HL-60/S4 treated with phorbol 12-myristate 13-acetate at 8.2 ng/mL for 4 days and 3 days (cell line): ENCODE data around the gene CDK15.

ENCODE experiments used
- in situ Hi-C: fragments of 300-500 bp; cut with MboI; formaldehyde crosslinking; loops from 2 replicates; pipeline ENCODE4 v1.15.0; 2022; ENCODE audit warnings: low sequenced_read_pairs

CDK15 gene

DNA sequence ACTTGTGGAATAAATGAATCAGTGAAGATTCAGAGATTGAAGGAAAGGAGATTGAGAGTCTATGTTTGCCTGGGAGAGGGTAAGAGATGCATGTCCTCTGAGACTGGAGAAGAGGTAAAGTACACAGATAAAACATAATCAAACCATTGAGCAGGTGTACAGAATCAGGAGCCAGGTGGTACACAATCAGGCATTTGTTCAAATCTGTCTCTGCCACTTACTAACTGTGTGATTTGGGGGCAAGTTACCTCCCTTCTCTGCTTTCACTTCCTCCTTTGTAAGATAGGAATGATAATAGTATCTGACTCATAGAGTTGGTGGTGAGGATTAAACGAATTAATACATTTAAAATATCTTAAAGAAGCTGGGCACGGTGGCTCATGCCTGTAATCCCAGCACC is 94.0 kb downstream of the CDK15 start:
- in situ Hi-C loops, result no loop called here

DNA sequence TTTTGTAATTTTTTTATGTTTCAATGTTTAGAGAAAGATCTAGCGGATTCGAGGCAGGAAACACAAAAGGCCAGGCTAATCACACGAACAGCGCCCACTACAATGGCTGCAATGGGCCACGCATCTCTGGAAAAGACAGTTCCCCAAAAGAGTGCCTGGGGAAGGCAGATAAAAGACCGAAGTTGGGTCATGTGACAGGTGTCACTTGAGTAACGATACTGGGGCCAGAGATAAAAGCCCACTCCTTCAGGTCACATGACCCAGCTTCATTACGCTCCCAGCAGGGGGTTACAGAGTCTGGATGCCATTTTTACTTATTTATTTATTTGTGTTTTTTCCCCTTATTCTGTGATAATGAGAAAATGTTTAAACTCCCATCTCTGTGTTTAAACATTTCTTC is 95.4 kb downstream of the CDK15 start:
- in situ Hi-C loops, result no loop called here

DNA sequence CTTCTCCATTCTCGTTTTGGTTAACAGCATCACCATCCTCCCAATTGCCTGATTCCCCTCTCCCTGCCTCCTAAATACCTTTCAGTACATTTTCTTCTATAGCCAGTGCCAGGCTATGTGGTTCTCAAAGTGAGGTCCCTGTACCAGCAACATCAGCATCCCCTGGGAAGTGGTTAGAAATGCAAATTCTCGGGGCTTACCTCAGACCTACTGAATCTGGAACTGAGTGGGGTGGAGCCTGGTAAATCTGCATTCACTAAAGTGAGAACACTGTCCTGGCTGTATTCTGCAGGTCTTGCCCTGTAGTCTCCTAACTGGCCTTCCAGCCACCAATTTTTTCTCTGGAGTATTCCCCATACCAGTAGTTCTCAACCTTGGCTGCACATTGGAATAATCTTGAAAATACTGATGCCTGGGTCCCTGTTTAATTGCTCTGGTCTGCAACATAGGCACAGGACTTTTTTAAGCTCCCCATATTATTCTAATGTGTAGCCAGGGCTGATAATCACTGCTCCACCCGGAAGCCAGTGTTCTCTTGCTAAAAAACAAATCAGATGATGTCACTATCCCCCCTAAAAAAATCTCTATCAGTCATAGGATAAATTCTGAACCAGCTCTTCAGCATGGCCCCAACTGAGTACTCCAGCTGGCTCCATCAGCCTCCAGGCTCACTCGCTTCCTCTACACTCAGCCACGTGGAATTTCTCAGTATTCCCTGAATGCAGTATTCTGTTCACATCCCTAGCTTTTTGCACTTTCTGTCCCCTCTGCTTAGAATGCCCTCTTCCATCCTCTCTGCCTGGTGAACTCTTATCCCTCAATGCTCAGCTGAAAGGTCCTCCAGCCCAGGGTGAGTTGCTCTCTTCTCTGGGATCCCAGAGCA is 98.4 kb downstream of the CDK15 start:
- in situ Hi-C loops, result no loop called here

DNA sequence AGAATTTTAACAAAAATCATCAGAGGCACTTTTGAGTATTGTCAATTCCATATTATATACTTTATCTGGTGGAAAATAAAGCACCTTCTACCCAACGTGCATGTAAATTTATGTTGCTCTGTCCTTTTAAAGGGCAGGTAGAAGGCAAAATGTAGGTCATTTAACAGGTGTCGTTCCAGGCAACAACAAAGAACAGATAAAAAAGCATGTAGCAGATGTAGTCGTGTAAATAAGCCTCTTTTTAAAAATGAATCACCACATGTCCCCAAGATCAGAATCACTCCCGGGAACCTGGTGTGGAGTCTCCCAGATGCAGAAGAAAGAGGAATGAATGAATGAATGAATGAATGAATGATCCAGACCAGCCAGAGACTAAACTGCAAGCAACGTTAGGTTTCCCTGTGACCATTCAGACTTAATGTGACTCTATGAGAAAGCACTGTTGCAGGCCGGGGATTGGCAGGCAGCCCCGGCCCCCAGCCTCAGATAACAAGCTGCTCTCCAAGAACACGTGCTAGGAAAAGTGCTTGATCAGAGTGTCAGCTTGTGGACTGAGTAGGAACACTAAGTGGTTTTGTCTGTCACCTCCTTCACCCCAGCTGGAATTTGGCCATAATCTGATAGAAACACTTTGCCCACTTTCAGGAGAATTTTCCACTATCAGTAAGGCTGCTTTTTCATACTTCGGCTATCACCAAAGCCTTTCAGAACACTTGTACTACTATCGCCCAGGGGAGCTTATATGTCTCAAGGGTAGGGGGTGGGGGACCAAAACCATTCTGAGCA is 100.6 kb downstream of the CDK15 start:
- in situ Hi-C loops, result no loop called here

DNA sequence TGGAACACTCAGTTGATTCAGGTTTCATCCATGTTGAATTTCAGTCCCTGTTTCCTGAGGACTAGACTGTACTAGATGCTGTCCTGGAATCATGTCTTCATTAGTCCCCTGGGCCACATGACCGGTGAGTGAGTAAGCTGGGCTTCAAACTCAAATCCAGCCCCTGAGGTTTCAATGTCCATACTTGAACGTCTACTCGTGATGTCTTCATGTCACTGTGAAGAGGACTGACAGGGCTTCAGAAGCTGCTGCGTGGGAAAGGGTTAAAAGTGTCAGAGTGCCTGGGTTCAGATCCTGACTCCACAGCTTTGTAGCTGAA is 101.2 kb downstream of the CDK15 start:
- in situ Hi-C loops, result no loop called here

DNA sequence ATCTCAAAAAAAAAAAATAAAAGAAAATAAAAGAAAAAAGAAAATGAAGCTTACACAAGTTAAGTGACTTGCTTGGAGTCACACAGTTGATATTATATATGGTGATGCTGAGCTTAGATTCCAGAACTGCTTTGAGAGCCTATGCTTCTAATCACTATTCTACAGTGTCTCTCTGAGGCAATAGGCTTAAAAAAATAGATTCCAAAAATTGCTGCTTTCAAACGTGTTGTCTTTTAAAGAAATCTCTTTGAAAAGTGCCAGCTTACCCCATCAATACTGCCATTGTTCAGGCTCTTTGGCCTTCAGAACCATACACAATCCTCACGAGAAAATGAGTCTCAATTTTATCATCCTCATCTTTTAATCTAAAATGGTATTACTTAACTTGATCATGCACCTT is 102.6 kb downstream of the CDK15 start:
- in situ Hi-C loops, result no loop called here

DNA sequence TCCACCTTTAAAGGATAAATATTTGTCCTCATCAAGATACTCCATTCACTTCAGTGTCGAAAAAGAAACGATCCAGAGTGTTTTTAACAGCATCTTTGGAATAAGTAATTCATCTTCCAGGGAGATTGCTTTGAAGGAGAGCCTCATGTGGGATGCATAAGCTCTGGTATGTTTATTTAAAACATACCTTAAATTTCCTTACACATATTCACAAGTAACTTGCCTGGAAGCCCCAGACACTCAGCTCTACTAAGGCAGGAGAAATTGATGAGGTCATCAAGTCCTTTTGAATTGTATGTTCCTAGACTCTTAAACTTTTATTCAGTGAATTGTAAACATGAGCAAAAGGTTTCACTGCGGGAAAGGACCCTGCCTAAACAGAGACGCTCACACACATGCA is 103.0 kb downstream of the CDK15 start:
- in situ Hi-C loops, result no loop called here

DNA sequence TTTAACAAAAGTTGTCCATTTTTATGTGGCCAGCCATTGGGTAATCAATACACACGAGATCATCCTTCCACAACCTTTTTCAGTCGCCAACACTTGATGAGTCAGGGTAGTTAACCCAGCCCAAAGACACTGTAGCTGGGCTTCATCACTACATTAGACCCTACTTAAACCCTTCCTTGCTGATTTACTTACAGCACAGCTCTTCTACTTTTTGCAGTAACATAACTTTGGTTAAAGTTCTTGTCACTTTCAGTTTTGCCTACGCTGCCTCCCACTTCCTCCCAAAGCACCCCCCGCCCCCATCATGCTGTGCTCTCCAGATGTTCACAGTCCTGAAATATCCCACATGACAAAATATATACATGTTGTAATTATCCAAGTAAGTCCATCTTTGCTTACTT is 103.6 kb downstream of the CDK15 start:
- in situ Hi-C loops, result no loop called here

DNA sequence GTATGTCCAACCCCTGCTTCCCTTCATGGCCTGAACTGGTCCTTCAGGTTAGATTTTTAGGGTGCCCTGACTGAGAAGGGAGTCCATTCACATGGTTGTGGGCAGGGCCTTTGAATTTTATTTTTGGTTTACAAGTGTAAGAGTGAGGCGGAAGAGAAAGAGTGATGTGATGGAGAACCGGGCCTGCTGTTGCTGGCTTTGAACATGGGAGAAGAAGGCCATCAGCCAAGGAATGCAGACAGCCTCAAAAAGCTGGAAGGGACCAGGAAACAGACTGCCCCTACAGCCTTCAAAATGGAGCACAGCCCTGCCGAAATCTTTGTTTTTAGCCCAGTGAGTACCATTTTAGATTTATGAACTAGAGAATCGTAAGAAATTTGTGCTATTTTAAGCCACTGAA is 105.0 kb downstream of the CDK15 start:
- in situ Hi-C loops, result no loop called here

DNA sequence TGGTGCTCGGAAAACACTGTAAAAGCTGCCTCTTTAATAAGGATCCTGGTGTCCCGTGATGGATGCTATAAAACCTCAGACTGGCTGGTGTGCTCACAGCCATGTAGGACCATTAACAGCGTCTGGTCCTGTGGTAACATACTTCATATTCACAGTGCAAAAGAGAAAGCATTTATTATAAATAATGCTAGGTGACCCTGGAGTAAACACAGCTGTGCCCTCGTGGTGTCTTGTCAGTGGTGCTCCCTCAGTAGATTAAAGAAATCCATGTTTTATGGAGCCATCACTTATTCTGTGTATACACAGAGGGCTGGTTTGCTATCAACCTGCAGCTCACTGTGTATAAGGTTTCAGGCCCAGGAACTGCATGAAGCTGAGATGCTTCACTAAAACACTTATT is 106.9 kb downstream of the CDK15 start:
- in situ Hi-C loops, result no loop called here

DNA sequence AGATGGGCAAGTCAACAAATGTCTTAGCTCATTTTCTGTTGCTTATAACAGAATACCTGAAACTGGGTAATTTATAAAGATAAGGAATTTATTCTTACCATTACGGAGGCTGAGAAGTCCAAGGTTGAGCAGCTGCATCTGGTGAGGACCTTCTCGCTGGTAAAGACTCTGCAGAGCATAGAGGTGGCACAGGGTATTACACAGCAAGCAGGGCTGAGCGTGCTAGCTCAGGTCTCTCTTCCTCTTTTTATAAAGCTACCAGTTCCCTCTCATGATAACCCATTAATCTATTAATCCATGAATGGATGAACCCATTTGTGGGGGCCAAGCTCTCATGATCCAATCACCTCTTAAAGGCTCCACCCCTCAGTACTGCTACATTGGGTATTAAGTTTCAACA is 109.1 kb downstream of the CDK15 start:
- in situ Hi-C loops, result no loop called here

DNA sequence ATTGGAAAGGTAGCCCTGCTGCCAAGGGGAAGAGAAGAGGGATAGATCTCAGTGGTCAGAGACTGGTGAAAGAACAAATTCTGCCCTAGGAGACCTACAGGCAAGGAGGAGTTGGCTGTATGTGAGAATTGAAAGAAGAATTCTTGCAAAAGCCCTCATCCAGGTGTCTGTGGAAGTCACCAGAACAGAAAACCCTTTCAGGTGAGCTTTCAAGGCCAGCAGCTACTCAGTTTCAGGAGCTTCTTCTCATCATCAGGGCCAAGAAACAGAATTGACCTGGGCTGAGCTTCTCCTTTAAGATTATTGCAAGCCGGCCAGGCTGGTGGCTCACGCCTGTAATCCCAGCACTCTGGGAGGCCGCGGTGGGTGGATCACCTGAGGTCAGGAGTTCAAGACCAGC is 110.2 kb downstream of the CDK15 start:
- in situ Hi-C loops, result no loop called here

DNA sequence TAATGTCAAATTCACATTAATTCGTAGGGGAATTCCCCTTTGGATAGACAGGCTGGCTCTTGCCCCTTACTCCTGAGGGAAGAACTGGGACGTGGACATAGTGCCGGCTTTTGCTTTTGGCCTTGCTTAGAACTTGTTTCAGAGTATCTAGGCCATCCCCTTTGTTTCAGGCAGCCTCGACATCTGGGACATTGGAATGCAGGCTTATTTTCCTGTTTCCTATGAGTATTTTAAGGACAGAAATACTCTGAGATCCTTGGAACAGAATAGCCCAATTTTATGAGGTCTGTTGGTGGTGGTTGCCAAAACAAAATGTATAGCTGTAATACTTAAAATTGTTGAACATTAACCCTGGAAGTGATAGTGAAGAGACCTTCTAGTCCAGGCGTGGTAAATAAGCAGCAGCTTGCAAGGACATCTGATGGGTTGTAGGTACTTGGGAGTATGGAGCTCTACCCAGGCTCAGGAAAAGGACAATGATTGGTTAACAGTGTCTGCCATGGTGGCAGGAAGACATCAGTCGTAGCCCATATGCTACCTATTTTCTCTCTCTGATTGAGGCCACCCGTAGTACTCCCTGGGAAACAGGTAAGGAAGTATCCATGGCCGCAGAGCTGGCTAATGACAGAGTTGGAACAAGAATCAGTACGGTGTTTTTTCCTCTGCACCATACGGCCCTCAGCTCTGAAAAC is 112.4 kb downstream of the CDK15 start:
- in situ Hi-C loops, result no loop called here

DNA sequence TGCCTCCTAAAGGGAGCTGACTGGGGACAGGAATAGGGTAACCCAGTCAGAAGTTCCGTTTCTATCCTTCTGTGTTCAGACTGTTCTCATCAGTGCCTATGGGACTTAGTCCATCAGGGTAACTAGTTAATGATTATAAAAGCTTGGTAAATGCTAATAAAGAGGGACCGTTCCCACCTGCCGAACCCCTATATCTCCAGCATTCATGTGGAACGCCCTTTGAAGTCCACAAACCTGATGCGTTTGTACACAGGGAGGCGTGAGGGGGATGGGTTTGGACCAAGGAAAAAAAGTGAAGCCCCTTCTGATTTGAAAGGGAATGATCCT is 112.9 kb downstream of the CDK15 start:
- in situ Hi-C loops, result no loop called here

DNA sequence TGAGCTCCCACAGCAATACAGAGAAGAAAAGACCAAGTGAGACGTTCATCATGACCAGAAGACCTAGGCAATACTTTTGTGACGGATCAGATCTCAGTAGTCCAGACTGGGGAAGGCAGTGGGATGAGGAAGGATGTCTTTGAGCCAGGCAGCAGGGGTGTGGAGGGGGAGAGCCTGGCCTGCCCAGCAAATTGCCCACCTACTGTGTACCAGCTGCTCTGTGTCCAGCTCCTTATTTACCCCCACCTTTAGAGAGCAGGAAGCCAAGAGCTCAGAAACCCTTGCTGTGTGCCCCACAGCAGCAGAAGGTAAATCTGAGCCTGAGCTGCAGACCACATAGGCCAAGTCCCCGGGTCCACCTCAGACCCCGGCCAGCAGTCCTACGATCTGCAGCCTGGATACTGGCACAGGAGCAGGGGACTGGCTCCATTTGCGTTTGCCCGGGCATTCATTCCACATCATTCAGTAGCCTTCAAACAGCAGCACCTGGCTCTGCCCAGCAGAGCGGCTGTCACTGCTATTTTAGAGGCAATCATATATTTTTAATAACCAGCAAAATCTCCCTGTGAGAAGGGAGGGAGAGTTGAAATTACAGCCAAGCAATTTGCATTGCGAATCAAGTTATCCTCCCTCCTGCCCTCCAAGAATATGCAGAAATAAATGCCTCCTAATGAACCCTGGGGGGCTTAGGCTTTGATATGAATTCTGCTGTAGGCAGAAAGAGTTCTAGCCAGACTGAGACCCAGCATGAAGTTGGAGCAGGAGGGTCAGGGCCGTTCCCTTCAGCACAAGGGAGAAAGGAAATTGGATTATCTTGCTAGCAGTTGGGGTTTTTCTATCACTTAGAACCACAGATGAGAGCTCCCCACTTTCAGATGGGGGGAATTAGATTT is 117.3 kb downstream of the CDK15 start:
- in situ Hi-C loops, result no loop called here

DNA sequence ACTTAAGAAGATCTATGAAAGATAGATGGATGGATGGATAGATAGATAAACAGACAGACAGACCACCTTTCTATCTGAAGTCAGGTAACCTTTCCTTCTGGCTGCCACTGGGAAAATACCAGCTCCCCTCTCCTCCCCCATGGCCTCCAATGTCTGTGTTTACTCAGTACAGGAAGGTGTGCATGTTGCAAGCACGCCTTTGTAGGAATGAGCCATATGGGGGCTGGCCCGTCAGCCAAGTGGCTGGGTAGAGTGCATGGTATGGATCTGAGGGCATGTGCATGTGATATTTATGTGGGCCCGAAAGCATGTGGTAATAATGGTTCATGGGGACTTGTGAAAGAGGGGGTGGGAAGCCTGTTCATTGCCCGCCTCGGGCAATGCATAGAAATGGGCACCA is 118.1 kb downstream of the CDK15 start:
- in situ Hi-C loops, result no loop called here

DNA sequence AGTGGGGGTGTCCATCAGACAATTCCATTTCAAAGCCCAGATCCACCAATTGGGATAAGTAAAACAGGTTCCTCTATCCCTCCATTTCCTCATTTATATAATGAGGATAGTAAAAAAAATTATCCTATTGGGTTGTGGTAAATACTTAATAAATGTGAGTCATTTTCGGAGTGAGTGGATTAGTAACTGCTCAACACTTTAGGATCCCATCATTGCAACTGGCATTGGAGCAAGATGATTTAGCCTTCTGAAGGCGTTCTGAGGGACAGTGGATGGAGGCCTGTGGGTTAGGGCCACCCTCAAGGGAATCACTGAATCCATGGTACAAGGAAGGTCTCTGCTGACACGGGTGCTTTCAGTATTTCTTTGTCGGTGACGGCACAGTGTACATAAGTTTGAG is 118.7 kb downstream of the CDK15 start:
- in situ Hi-C loops, result no loop called here

DNA sequence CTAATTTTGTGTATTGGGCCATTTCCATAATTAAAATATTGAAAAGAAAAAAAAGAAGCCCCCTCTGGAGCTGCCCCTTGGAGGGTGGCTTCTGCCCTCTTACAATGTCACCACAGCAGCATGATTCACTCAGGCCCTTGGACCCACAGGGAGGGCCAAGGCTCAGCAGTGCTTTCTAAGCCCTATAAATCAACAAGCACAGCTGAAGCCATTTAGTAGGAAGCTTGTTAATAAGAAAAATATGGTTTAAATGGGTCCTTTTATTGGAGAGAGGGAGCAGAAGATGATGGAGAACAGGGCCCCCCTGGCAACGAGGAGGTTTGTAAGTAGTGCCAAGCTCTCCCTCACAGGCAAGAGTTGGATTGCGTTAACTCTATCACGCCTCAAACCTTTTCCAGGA is 119.7 kb downstream of the CDK15 start:
- in situ Hi-C loops, result no loop called here

DNA sequence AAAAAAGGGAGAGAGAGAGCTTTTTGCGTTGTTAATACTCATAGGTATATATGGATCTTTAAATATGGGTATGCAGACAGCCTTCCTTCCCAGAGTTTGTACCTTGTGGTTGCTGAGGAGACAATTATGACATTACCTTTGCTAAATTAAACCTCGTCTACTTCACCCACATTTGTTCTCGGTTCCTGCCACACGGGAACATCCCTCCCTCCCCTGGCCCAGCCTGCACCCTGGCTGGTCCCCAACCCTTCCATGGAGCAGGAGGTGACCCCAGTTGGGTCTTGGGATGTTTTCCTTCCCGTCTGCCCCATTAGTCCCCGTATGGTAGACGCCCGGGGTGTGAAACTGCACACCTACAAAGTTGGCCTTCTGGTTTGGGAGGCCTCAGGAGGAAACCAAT is 122.0 kb downstream of the CDK15 start:
- in situ Hi-C loops, result no loop called here

DNA sequence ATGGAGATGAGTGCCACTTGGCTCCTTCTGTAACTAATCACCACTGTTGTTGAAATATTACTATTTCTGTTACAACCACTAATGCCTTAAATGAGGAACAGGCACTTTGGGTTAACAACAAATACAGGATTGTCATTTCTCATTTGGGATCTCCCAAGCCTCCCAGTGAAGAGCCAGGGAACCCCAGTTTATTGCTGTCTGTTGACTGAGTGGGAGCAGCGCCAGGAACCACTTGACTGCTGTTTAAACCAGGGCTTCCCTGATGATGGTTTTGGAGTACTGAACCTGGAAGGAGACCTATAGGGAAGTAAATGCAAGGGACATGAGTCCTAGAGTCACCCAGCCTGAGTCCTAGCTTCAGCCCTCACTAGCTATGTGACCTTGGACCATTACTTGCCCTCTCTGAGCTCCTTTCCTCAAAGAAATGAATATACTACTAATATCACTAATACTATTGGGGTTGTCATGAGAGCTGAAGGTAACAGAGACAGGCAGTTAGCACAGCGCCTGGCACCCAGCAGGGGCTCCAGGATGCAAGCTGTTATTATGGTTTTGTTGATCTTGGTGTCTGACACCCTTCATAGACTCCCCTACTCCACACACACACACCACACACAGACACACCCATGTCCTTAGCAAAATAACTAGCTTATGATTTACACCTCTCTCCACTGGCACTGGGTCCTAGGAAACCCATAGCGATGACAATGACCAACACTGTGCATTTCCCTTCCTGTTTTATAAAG is 123.1 kb downstream of the CDK15 start:
- in situ Hi-C loops, result no loop called here
